GM19035 (cell line): ENCODE data around the gene NGEF.

ENCODE experiments used
- ATAC-seq: cut with Tn5 transposase; IDR thresholded peaks from one replicate; pipeline ENCODE4 v1.9.1; 2021; ENCODE audit not compliant: unreplicated experiment

The NGEF gene

GRCh38 chr2:233044974-233045605 is 32.0 kb upstream of the NGEF start:
- no peak for ATAC-seq

GRCh38 chr2:233042549-233042948 is 29.5 kb upstream of the NGEF start:
- no peak for ATAC-seq

- ATAC-seq: no peak
Measured at GRCh38 chr2:233041722-233042323, 28.8 kb upstream of the NGEF start.

- ATAC-seq: no peak
Measured at GRCh38 chr2:233040571-233040970, 27.5 kb upstream of the NGEF start.

GRCh38 chr2:233039846-233040530 is 26.9 kb upstream of the NGEF start:
- ATAC-seq: no peak

- no peak for ATAC-seq
Measured at GRCh38 chr2:233039212-233039845, 26.3 kb upstream of the NGEF start.

GRCh38 chr2:233037078-233037477 is 24.0 kb upstream of the NGEF start:
- ATAC-seq: no peak

GRCh38 chr2:233036162-233036838 is 23.2 kb upstream of the NGEF start:
- ATAC-seq: no peak

- no peak for ATAC-seq
Measured at GRCh38 chr2:233035426-233036161, 22.5 kb upstream of the NGEF start.

GRCh38 chr2:233034091-233034882 is 21.2 kb upstream of the NGEF start:
- no peak for ATAC-seq

- ATAC-seq: no peak
Measured at GRCh38 chr2:233033672-233034071, 20.6 kb upstream of the NGEF start.

GRCh38 chr2:233032551-233033320 is 19.7 kb upstream of the NGEF start, which contains the start of gene NEU2:
TSS of gene NEU2 (plus strand) at chr2:233032672. CDS start at chr2:233032672, 0 bp downstream.
- ATAC-seq: no peak

- no peak for ATAC-seq
Measured at GRCh38 chr2:233031556-233032500, 18.8 kb upstream of the NGEF start.

- no peak for ATAC-seq
Measured at GRCh38 chr2:233029321-233029720, 16.3 kb upstream of the NGEF start.

GRCh38 chr2:233026198-233026813 is 13.2 kb upstream of the NGEF start:
- no peak for ATAC-seq

- ATAC-seq: no peak
Measured at GRCh38 chr2:233025706-233026105, 12.7 kb upstream of the NGEF start.

- no peak for ATAC-seq
Measured at GRCh38 chr2:233023761-233024410, 10.8 kb upstream of the NGEF start.
